GM23338 (cell line): ENCODE results near the gene C1orf174. TPM values are rescaled to one million over a fixed set of nuclear protein-coding genes. Genes with fewer than 3 reads are reported as not detected.

ENCODE experiments used
- ATAC-seq: fragments of 200-7000 bp; cut with Tn5 transposase; 3 replicates; pipeline ENCODE4 v1.9.1; 2020
- DNase-seq: peaks from one replicate; pipeline ENCODE4 v3.0.0-alpha.2; 2015; ENCODE audit warnings: low spot score
- H2AFZ ChIP-seq: fragments of 200-600 bp; sonication (generic); 2 replicates; pipeline ENCODE4 v1.8.0; 2016; ENCODE audit warnings: antibody characterized with exemption, mild to moderate bottlenecking, moderate library complexity
- H3F3A ChIP-seq: fragments of 200-600 bp; sonication (generic); replicated peaks from 2 replicates; pipeline ENCODE4 v1.8.0; 2017; ENCODE audit warnings: antibody characterized with exemption, mixed run types, low read depth
- H3K27ac ChIP-seq: fragments of 200-600 bp; sonication (generic); 2 replicates; pipeline ENCODE4 v1.6.1; 2016; ENCODE audit warnings: low read depth
- H3K27me3 ChIP-seq: fragments of 200-600 bp; sonication (generic); 2 replicates; pipeline ENCODE4 v1.8.0; 2016; ENCODE audit warnings: mild to moderate bottlenecking, mixed run types, moderate library complexity; ENCODE audit not compliant: insufficient read depth
- H3K36me3 ChIP-seq: fragments of 200-600 bp; sonication (generic); 2 replicates; pipeline ENCODE4 v1.8.0; 2016; ENCODE audit warnings: mild to moderate bottlenecking; ENCODE audit not compliant: insufficient read depth
- H3K4me1 ChIP-seq: fragments of 200-600 bp; sonication (generic); 2 replicates; pipeline ENCODE4 v1.8.0; 2016; ENCODE audit warnings: mild to moderate bottlenecking, moderate library complexity; ENCODE audit not compliant: insufficient read depth
- H3K4me2 ChIP-seq: fragments of 200-600 bp; sonication (generic); 2 replicates; pipeline ENCODE4 v1.7.1; 2017; ENCODE audit warnings: mixed run types
- H3K4me3 ChIP-seq: fragments of 200-600 bp; sonication (generic); 2 replicates; pipeline ENCODE4 v1.6.1; 2016; ENCODE audit warnings: mixed run types
- H3K79me2 ChIP-seq: fragments of 200-600 bp; sonication (generic); replicated peaks from 2 replicates; pipeline ENCODE4 v1.8.0; 2017; ENCODE audit warnings: mild to moderate bottlenecking; ENCODE audit not compliant: insufficient read depth
- H3K9me2 ChIP-seq: fragments of 200-600 bp; sonication (generic); 2 replicates; pipeline ENCODE4 v1.8.0; 2017; ENCODE audit not compliant: insufficient read depth
- H4K20me1 ChIP-seq: fragments of 200-600 bp; sonication (generic); replicated peaks from 2 replicates; pipeline ENCODE4 v1.8.0; 2017; ENCODE audit warnings: mild to moderate bottlenecking; ENCODE audit not compliant: insufficient read depth
- H3K27ac Mint-ChIP-seq: 2 replicates; pipeline ENCODE4 v1.8.0; 2020; ENCODE audit warnings: inconsistent platforms, mild to moderate bottlenecking, moderate library complexity, mixed read lengths
- H3K27me3 Mint-ChIP-seq: 3 replicates; pipeline ENCODE4 v1.8.0; 2022; ENCODE audit warnings: low read depth, mild to moderate bottlenecking, moderate library complexity, mixed read lengths, inconsistent platforms; ENCODE audit not compliant: insufficient read depth, poor library complexity
- H3K36me3 Mint-ChIP-seq: 3 replicates; pipeline ENCODE4 v1.8.0; 2021; ENCODE audit warnings: low read depth, mild to moderate bottlenecking, inconsistent platforms, moderate library complexity, mixed read lengths
- H3K4me1 Mint-ChIP-seq: 3 replicates; pipeline ENCODE4 v1.8.0; 2020; ENCODE audit warnings: mild to moderate bottlenecking, inconsistent platforms, mixed read lengths
- H3K4me3 Mint-ChIP-seq: 3 replicates; pipeline ENCODE4 v1.8.0; 2021; ENCODE audit warnings: moderate library complexity, mild to moderate bottlenecking, inconsistent platforms, mixed read lengths
- H3K9me3 Mint-ChIP-seq: 3 replicates; pipeline ENCODE4 v1.8.0; 2020; ENCODE audit warnings: moderate library complexity, mild to moderate bottlenecking, inconsistent platforms, mixed read lengths
- CTCF ChIP-seq, 2 experiments: fragments of 200-600 bp in 1 of 2; sonication (generic) in 1 of 2; conservative IDR thresholded peaks; 2 replicates each; pipeline versions ENCODE4 v1.5.1 to v1.6.1; 2016 to 2017; ENCODE audit warnings: antibody characterized with exemption in 2 of 2, low read depth in 2 of 2, mild to moderate bottlenecking in 2 of 2, moderate library complexity in 1 of 2
- EZH2phosphoT487 ChIP-seq: fragments of 200-600 bp; sonication (generic); IDR thresholded peaks from one replicate; pipeline ENCODE4 v1.8.1; 2018; ENCODE audit warnings: antibody characterized with exemption; ENCODE audit not compliant: unreplicated experiment
- JUNB ChIP-seq: IDR thresholded peaks from one replicate; pipeline ENCODE4 v1.6.1; 2016; ENCODE audit warnings: antibody characterized with exemption; ENCODE audit not compliant: unreplicated experiment
- POLR2AphosphoS5 ChIP-seq: IDR thresholded peaks from 2 replicates; pipeline ENCODE4 v1.6.1; 2016; ENCODE audit warnings: antibody characterized with exemption, low read depth
- REST ChIP-seq: IDR thresholded peaks from one replicate; pipeline ENCODE4 v1.6.1; 2018; ENCODE audit warnings: antibody characterized with exemption; ENCODE audit not compliant: unreplicated experiment
- STAT1 ChIP-seq: IDR thresholded peaks from one replicate; pipeline ENCODE4 v1.6.1; 2016; ENCODE audit warnings: antibody characterized with exemption; ENCODE audit not compliant: unreplicated experiment
- ZNF114 ChIP-seq: fragments of 250-450 bp; sonication (Bioruptor Pico); IDR thresholded peaks from 2 replicates; pipeline ENCODE4 v1.5.0; 2020; ENCODE audit warnings: mild to moderate bottlenecking, moderate library complexity
- polyA plus RNA-seq: library from polyadenylated mRNA; unstranded; fragments of >200 nt; fragmentation: Nextera tagmentation; extraction: Ambion mirVana; gene quantifications from 2 replicates; pipeline ENCODE4 v1.2.1, GENCODE V29; 2016
- total RNA-seq: library from RNA; depleted of rRNA; stranded (reverse); fragments of >200 nt; shearing (Covaris generic); gene quantifications from 2 replicates; pipeline ENCODE4 v1.2.3, GENCODE V29; 2014

C1orf174 gene
- total and polyA plus RNA-seq, 2 experiments from 2014 or later = 28.5 to 28.7 TPM

GRCh38 chr1:3889936-3890335, 10.1 kb downstream of the C1orf174 start:
- no peaks in the 10 kb centered on the region; the same call in 2 of the 3 replicates for H3K9me3 Mint-ChIP-seq
- H3F3A ChIP-seq = no peaks in the 10 kb centered on the region
- H3K27ac ChIP-seq = no peak overlapping the region

GRCh38 chr1:3888301-3888700, 11.8 kb downstream of the C1orf174 start:
- no peak overlapping the region for H2AFZ ChIP-seq
- H3K27ac ChIP-seq = no peak overlapping the region
- Mint-ChIP-seq H3K9me3 (no peaks in the 10 kb centered on the region; the same call in 2 of the 3 replicates), H3K27ac (no peak overlapping the region), H3K4me1 (no peaks in the 10 kb centered on the region), H3K27me3 (peaks cover 4% of the 10 kb centered on the region), H3K36me3 (peaks cover 28% of the 10 kb centered on the region; the same call in 2 of the 3 replicates), H3K4me3 (no peak overlapping the region)
- no peak overlapping the region for H3K4me2 ChIP-seq
- no peaks in the 10 kb centered on the region for H3F3A ChIP-seq
- peaks cover 12% of the 10 kb centered on the region for H3K36me3 ChIP-seq
- H3K4me1 ChIP-seq = no peaks in the 10 kb centered on the region
- H3K79me2 ChIP-seq = peaks cover 5% of the 10 kb centered on the region
- no peak for TF ChIP-seq ZNF114 (CRISPR knock-in tag)
- no peak for TF ChIP-seq STAT1
- TF ChIP-seq POLR2AphosphoS5 = no peak
- TF ChIP-seq EZH2phosphoT487 = no peak
- no peak for TF ChIP-seq CTCF (conservative IDR thresholded peaks at IDR 0.05; ENCODE audit: low read depth in 2 of 2)
- ATAC-seq (no peak), DNase-seq (no peak)
- H3K27me3 ChIP-seq = no peaks in the 10 kb centered on the region
- 0 out of 2 replicates have a peak, but pooled peaks cover 4% of the 10 kb centered on the region for H4K20me1 ChIP-seq
- H3K4me3 ChIP-seq = no peak overlapping the region
- no peaks in the 10 kb centered on the region for H3K9me2 ChIP-seq

More at GRCh38 chr1:3889936-3890335, 10.1 kb downstream of the C1orf174 start:
- no peak overlapping the region for H3K4me3 Mint-ChIP-seq
- no peak overlapping the region for H3K27ac Mint-ChIP-seq
- no peaks in the 10 kb centered on the region for H3K4me1 Mint-ChIP-seq
- H3K27me3 Mint-ChIP-seq = peaks cover 6% of the 10 kb centered on the region
- Histone ChIP-seq H3K4me1 (no peaks in the 10 kb centered on the region), H3K36me3 (peaks cover 12% of the 10 kb centered on the region), H3K4me2 (no peak overlapping the region), H4K20me1 (peaks cover 6% of the 10 kb centered on the region; the same call in 1 of the 2 replicates), H3K27me3 (no peaks in the 10 kb centered on the region), H2AFZ (no peak overlapping the region), H3K9me2 (no peaks in the 10 kb centered on the region), H3K79me2 (peaks cover 21% of the 10 kb centered on the region), H3K4me3 (no peak overlapping the region)
- DNase-seq (no peak), ATAC-seq (no peak)
- no peak for TF ChIP-seq REST
- TF ChIP-seq JUNB = no peak
- peaks cover 30% of the 10 kb centered on the region; the same call in 2 of the 3 replicates for H3K36me3 Mint-ChIP-seq
